ENCODE results near the gene KLHL6. TPM values are rescaled to one million over a fixed set of nuclear protein-coding genes. Genes with fewer than 3 reads are reported as not detected.
"Not testable (repeated sequence)": the region's sequence is repeated elsewhere in the genome, so short reads cannot be mapped to it uniquely, and the experiment has no call there.

The KLHL6 gene
- total and polyA plus RNA-seq, 4 donors = 0.18 to 6.8 (median 2.9) TPM

DNA sequence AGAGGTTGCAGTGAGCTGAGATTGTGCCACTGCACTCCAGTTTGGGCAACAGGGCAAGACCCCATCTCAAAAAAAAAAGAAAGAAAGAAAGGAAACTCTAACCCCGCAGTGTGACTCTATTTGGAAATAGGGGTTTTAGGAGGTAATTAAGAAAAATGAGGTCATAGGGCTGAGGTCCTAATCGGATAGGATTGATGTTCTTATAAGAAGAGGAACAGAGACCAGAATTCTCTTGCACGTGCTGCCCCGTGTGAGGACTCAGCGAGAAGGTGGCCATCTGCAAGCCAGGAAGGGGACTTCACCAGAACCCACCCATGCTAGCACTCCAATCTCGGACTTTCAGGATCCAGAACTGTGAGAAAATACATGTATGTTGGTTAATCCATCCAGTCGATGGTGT, 25.8 kb downstream of the KLHL6 start:
- 76 to 81% methylated on average over 7 of the region's 7 CpGs for WGBS, 2 donors

DNA sequence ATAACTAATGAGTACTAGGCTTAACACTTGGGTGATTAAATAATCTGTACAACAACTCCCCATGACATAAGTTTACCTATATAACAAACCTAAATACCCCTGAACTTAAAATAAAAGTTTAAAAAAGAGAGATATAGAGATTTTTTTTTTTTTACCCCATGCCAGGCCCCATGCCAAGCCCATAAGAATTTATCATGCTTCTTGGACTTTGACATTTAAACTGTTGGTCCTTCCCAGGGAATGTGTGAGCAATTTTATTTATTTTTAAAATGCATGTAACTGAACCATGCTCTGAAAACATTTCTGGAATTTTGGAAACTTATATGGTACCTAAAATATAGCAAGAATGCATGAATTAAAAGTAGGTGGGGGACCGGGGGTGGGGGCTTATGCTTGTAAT, 26.3 kb downstream of the KLHL6 start:
- DNase-seq (no peak), ATAC-seq (ENCODE audit: low FRiP score) (no peak)
- Histone ChIP-seq H3K36me3 (ENCODE audit: control insufficient read depth in 1 of 2, insufficient read depth in 2 of 2, low read length in 1 of 2) (no peaks in the 10 kb centered on the region), H3K4me1 (ENCODE audit: control insufficient read depth in 1 of 2, insufficient read depth in 2 of 2, low read length in 2 of 2) (no peaks in the 10 kb centered on the region), H3K9me3 (ENCODE audit: control insufficient read depth, low read length) (no peaks in the 10 kb centered on the region), H3K4me3 (ENCODE audit: low read length in 2 of 2) (no peak overlapping the region), H3K27me3 (ENCODE audit: control insufficient read depth in 1 of 2, insufficient read depth in 2 of 2, low read length in 1 of 2) (no peaks in the 10 kb centered on the region), H3K27ac (ENCODE audit: low read depth in 1 of 2, low read length in 2 of 2) (no peak overlapping the region)
- WGBS, 2 donors = 21 to 24% methylated on average over 1 of the region's 1 CpG
- intact Hi-C loops (cut with DNase I) = no loop called here

More for the DNA sequence above, 25.8 kb downstream of the KLHL6 start:
- H3K4me1 ChIP-seq (ENCODE audit: control insufficient read depth in 1 of 2, insufficient read depth in 2 of 2, low read length in 2 of 2) = no peaks in the 10 kb centered on the region
- intact Hi-C loops (cut with DNase I) = no loop called here
- no peaks in the 10 kb centered on the region for H3K9me3 ChIP-seq (ENCODE audit: control insufficient read depth, low read length)
- no peaks in the 10 kb centered on the region for H3K36me3 ChIP-seq (ENCODE audit: control insufficient read depth in 1 of 2, insufficient read depth in 2 of 2, low read length in 1 of 2)
- ATAC-seq (ENCODE audit: low FRiP score) (no peak), DNase-seq (no peak)
- H3K4me3 ChIP-seq (ENCODE audit: low read length in 2 of 2) = no peak overlapping the region
- H3K27ac ChIP-seq (ENCODE audit: low read depth in 1 of 2, low read length in 2 of 2) = no peak overlapping the region
- H3K27me3 ChIP-seq (ENCODE audit: control insufficient read depth in 1 of 2, insufficient read depth in 2 of 2, low read length in 1 of 2) = no peaks in the 10 kb centered on the region

DNA sequence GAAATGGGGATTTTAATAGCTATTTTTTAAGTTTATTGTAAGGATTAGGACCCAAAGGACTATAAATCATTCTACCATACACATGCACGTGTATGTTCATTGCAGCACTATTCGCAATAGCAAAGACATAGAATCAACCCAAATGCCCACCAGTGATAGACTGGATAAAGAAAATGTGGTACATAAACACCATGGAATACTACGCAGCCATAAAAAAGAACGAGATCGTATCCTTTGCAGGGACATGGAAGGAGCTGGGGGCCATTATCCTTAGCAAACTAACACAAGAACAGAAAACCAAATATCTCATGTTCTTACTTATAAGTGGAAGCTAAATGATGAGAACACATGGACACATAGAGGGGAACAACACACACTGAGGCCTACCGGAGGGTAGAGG, 26.7 kb downstream of the KLHL6 start:
- ATAC-seq (ENCODE audit: low FRiP score); H3K4me3 ChIP-seq (ENCODE audit: low read length in 2 of 2); H3K9me3 ChIP-seq (ENCODE audit: control insufficient read depth, low read length); H3K4me1 ChIP-seq (ENCODE audit: control insufficient read depth in 1 of 2, insufficient read depth in 2 of 2, low read length in 2 of 2); H3K27ac ChIP-seq (ENCODE audit: low read depth in 1 of 2, low read length in 2 of 2); H3K36me3 ChIP-seq (ENCODE audit: control insufficient read depth in 1 of 2, insufficient read depth in 2 of 2, low read length in 1 of 2); intact Hi-C loops (cut with DNase I); H3K27me3 ChIP-seq (ENCODE audit: control insufficient read depth in 1 of 2, insufficient read depth in 2 of 2, low read length in 1 of 2); DNase-seq: not testable (repeated sequence)
- 90% methylated on average over 6 of the region's 6 CpGs for WGBS, 2 donors

DNA sequence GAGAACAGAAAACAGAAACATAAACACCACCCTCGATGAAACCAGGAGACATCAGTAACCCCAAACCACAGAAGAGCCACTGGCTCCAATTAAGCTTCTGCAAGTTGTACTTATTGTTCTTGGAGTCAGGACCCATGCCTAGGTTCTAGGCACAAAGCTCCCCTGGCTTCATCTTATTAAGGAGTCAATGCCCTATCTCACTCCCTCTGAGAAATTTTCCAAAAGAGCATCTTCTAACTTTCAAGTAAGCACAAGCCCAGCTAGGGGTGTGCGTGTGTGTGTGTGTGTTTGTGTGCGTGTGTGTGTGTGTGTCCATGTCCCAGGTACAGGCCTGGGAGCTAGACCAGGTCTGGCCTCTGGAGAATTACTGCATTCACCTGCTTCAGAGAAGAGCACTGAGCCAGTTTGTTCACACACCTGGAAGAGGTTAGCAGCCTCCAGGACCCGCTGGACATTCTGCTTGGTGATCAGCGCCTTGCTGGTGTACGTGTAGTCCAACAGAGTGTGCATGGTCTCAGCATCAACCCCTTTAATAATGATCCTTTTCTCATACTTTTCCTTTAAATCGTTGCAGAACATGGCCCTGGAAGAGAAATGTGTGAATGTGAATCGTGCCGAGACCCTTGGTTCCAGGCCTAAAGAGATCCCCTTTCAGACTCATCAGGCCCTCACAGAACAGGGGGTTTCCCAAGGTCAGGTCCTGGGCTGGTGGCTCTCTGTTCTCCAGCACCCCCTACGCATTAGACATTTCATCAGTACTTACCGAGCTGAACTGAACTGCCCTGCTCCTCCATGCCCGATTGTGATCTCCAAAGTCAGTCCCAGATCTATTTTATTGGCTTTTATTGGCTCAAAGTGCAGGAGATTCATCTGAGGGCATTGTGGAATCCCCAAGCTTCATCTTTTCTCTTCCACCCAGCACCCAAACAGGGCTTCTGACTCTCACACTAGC, 27.8 kb downstream of the KLHL6 start:
- intact Hi-C loops (cut with DNase I) = no loop called here
- H3K36me3 ChIP-seq (ENCODE audit: control insufficient read depth in 1 of 2, insufficient read depth in 2 of 2, low read length in 1 of 2) = no peaks in the 10 kb centered on the region
- WGBS, 2 donors = 92 to 96% methylated on average over 12 of the region's 12 CpGs
- H3K9me3 ChIP-seq (ENCODE audit: control insufficient read depth, low read length) = no peaks in the 10 kb centered on the region
- ATAC-seq (ENCODE audit: low FRiP score) (no peak), DNase-seq (no peak)
- H3K4me3 ChIP-seq (ENCODE audit: low read length in 2 of 2) = no peak overlapping the region
- H3K27me3 ChIP-seq (ENCODE audit: control insufficient read depth in 1 of 2, insufficient read depth in 2 of 2, low read length in 1 of 2) = no peaks in the 10 kb centered on the region
- H3K27ac ChIP-seq (ENCODE audit: low read depth in 1 of 2, low read length in 2 of 2) = no peak overlapping the region
- no peaks in the 10 kb centered on the region for H3K4me1 ChIP-seq (ENCODE audit: control insufficient read depth in 1 of 2, insufficient read depth in 2 of 2, low read length in 2 of 2)

GRCh38 chr3:183526838-183527427, 28.6 kb downstream of the KLHL6 start:
- Histone ChIP-seq H3K9me3 (ENCODE audit: control insufficient read depth, low read length) (no peaks in the 10 kb centered on the region), H3K36me3 (ENCODE audit: control insufficient read depth in 1 of 2, insufficient read depth in 2 of 2, low read length in 1 of 2) (no peaks in the 10 kb centered on the region), H3K27me3 (ENCODE audit: control insufficient read depth in 1 of 2, insufficient read depth in 2 of 2, low read length in 1 of 2) (no peaks in the 10 kb centered on the region), H3K4me1 (ENCODE audit: control insufficient read depth in 1 of 2, insufficient read depth in 2 of 2, low read length in 2 of 2) (no peaks in the 10 kb centered on the region), H3K4me3 (ENCODE audit: low read length in 2 of 2) (no peak overlapping the region), H3K27ac (ENCODE audit: low read depth in 1 of 2, low read length in 2 of 2) (no peak overlapping the region)
- ATAC-seq (ENCODE audit: low FRiP score) (no peak), DNase-seq (no peak)
- intact Hi-C loops (cut with DNase I) = no loop called here
- WGBS, 2 donors = 89 to 92% methylated on average over 4 of the region's 4 CpGs

DNA sequence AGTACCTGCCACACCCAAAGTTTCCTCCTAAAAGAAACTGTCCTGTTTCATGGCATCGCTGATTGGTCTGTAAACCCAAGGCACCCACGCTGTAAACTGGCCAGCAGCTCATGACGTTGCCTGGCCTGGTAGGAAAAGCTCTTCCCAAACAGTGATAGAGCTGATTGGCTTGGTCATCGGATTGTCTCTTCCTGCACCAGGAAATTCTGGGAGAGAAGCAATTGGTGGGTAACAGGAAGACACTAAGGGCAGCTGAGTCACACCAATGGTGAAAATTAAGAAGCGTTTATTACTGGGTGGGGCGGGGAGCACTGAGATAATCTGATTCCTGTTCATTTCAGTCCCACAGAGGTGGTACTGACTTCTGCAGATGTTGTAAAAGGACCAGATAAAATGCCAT, 31.0 kb downstream of the KLHL6 start:
- ATAC-seq (ENCODE audit: low FRiP score) (no peak), DNase-seq (no peak)
- whole genome bisulfite sequencing, 2 donors = 89 to 95% methylated on average over 6 of the region's 6 CpGs
- intact Hi-C loops (cut with DNase I) = no loop called here
- Histone ChIP-seq H3K4me1 (ENCODE audit: control insufficient read depth in 1 of 2, insufficient read depth in 2 of 2, low read length in 2 of 2) (no peaks in the 10 kb centered on the region), H3K27ac (ENCODE audit: low read depth in 1 of 2, low read length in 2 of 2) (no peak overlapping the region), H3K27me3 (ENCODE audit: control insufficient read depth in 1 of 2, insufficient read depth in 2 of 2, low read length in 1 of 2) (no peaks in the 10 kb centered on the region), H3K9me3 (ENCODE audit: control insufficient read depth, low read length) (no peaks in the 10 kb centered on the region), H3K36me3 (ENCODE audit: control insufficient read depth in 1 of 2, insufficient read depth in 2 of 2, low read length in 1 of 2) (no peaks in the 10 kb centered on the region), H3K4me3 (ENCODE audit: low read length in 2 of 2) (no peak overlapping the region)

GRCh38 chr3:183520741-183521556, 34.6 kb downstream of the KLHL6 start:
- 58 to 61% methylated on average over 19 of the region's 19 CpGs for WGBS, 2 donors
- peak; percentile 29 for ATAC-seq (ENCODE audit: low FRiP score)
- H3K9me3 ChIP-seq (ENCODE audit: control insufficient read depth, low read length); intact Hi-C loops (cut with DNase I); H3K27me3 ChIP-seq (ENCODE audit: control insufficient read depth in 1 of 2, insufficient read depth in 2 of 2, low read length in 1 of 2); H3K4me1 ChIP-seq (ENCODE audit: control insufficient read depth in 1 of 2, insufficient read depth in 2 of 2, low read length in 2 of 2); DNase-seq; H3K4me3 ChIP-seq (ENCODE audit: low read length in 2 of 2); H3K27ac ChIP-seq (ENCODE audit: low read depth in 1 of 2, low read length in 2 of 2); H3K36me3 ChIP-seq (ENCODE audit: control insufficient read depth in 1 of 2, insufficient read depth in 2 of 2, low read length in 1 of 2): not testable (repeated sequence)

- H3K36me3 ChIP-seq (ENCODE audit: control insufficient read depth in 1 of 2, insufficient read depth in 2 of 2, low read length in 1 of 2); DNase-seq; H3K9me3 ChIP-seq (ENCODE audit: control insufficient read depth, low read length); intact Hi-C loops (cut with DNase I); H3K4me1 ChIP-seq (ENCODE audit: control insufficient read depth in 1 of 2, insufficient read depth in 2 of 2, low read length in 2 of 2); H3K27ac ChIP-seq (ENCODE audit: low read depth in 1 of 2, low read length in 2 of 2); ATAC-seq (ENCODE audit: low FRiP score); H3K4me3 ChIP-seq (ENCODE audit: low read length in 2 of 2); H3K27me3 ChIP-seq (ENCODE audit: control insufficient read depth in 1 of 2, insufficient read depth in 2 of 2, low read length in 1 of 2): not testable (repeated sequence)
- 81 to 86% methylated on average over 8 of the region's 8 CpGs for WGBS, 2 donors
Measured at GRCh38 chr3:183520295-183520694, 35.2 kb downstream of the KLHL6 start.

All from aorta (tissue), 5 donors.